Measurements from ENCODE around the gene SGTB.

- TF ChIP-seq CTCF (IDR thresholded peaks at IDR 0.05) (no peak), POLR2A (IDR thresholded peaks at IDR 0.05) (no peak)
Measured at GRCh38 chr5:65640240-65640639, 81.7 kb downstream of the SGTB start.

All from body of pancreas (tissue), 4 donors.